HG02642 (cell line): Measurements from ENCODE around the gene TRPC4AP.

Source experiments
- ATAC-seq: cut with Tn5 transposase; IDR thresholded peaks from one replicate; pipeline ENCODE4 v1.9.1; 2021; ENCODE audit warnings: mild to moderate bottlenecking; ENCODE audit not compliant: unreplicated experiment, poor library complexity

TRPC4AP gene

DNA sequence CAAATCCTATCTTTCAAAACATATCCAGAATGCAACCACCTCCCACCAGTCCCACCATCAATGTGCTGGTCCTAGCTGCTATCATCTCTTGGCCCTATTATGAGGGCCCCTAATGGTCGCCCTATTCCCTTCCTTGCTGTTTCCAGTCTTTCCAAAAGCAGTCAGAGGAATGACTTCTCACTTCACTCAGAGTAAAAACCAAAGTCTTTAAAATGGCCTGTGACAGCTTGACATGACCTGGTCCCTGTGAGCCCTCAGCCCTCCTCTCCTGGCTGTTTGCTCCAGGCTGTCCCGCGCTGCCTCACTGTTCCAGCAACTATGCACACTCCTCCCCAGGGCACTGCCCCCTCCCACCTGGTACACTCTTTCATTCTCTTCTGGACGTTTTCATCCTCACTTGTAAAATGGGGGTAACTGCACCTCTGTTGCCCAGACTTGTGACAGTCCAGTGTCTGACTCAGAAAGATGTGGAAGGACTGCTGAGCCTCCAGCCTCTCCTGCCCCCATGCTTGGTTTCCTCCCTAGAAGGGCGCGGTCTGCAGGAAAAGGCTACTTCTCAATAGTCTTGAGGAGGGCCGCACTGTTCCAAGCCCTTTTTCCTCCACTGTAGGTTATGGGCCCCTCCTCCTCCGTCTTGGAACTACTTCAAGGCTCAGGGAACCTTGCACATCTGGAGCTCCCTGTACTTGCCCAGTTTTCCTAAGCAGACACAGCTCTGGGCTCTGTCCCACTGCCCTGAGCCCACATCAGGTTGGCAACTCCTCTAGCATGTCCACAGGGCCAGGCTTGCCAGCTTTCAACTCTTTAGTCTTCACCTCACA, 72.3 kb downstream of the TRPC4AP start:
- no peak for ATAC-seq

DNA sequence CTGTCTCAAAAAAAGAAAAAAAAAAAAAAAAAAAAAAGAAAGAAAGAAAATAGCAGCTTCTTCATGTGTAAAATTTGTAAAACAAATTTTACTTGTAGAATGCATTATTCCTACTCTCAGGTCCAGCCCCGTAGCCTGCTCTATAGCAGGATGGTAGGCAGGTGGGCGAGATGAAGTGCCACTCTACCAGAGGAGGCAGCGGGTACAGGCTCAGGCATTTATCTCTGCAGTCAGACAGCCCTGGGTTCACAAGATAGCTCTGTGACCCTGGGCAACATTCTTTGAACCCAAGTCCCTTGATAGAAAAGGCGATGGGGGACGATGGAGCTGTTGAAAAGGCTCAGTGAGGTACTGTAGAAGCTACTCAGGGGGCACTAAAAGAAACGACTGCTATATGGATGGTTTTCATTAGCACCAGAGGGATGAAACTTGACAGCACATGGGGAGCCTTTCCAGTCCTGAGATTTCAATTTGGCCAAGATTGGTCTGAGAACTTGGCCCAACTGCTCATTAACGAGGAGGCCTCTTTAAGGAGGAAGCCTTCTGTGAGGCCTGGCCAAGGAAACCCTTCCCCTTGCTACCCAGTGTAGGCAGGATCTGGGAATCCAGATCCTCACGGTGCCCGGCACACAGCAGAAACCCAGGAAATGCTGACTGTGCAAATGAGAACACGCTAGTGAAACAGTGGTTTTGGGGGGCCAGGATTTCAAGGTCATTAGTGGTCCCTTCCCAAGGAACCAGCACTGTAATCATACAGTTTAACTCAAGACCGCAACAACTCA, 73.8 kb downstream of the TRPC4AP start:
- no peak for ATAC-seq

- ATAC-seq: no peak
These were observed 75.3 kb downstream of the TRPC4AP start for GRCh38 chr20:35017099-35017835.

DNA sequence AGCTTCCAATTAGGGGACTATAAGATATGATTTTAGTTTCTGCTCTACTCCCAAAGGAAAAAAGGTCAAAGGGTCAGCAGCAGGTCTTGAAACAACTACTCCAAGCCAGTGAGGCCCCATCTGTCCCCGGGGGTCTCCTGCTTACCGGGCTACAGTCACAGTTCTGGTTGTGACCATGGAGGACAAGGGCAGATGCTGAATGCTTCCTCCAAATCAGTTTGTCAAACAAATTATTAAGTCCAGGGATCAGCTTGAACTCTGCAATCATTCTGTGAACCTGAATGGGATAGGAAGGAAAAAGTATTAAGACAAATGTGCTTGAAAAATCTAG, 76.8 kb downstream of the TRPC4AP start:
- ATAC-seq: no peak

DNA sequence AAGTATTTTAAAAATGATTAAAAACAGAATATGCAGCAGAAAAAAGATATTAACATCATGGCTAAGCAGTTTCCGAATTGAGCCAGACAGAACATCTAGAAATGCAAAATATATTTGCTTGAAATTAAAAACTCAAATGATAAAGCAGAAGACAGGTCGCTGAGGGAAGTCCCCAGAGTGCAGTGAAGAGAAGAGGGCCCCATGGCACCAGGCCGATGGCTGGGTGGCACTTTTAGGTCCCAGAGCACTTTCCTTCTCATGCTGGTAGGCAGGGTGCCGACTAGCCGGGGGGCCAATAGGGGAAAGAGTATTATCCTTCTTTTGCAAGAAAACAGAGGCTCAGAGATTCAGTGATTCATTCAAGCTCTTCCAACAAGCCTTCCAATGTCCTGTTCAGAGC, 78.1 kb downstream of the TRPC4AP start:
- no peak for ATAC-seq

DNA sequence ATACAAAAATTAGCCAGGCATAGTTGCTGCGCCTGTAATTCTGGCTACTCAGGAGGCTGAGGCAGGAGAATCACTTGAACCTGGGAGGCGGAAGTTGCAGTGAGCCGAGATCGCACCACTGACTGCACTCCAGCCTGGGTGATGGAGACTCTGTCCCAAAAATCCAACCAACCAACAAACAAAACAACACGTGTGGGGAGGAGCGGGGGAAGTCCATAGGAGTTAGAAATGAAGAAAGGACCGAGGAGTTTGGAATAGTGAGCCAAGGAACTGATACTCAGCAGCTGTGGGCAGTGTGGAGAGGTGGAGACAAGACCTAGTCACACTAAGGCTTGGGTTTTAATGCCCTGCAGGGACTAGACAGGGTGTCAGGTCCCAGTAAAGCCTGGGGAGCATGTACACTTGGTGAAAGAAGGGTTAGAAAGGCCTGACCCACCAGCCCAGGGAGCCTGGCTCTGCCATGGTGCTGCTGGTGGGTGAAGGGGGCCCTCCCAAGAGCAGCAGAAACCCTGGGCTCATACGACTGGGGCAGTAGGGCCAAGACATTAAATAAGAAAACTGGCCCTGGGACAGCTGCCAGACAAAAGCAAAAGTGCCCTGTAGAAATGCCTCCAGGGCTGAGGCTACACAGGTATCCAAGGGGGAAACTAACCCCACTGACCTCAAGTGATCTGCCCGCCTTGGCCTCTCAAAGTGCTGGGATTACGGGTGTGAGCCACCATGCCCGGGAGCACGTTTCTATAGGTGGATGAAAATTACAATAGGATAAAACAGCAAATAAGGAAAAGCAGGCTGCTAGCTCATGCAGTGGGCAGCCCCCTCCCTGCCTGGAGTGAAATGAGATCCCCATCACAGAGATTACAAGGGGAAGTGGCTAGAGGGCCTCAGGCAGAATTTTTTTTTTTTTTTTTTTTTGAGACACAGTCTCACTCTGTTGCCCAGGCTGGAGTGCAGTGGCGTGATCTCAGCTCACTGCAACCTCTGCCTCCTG, 78.9 kb downstream of the TRPC4AP start:
- no peak for ATAC-seq

DNA sequence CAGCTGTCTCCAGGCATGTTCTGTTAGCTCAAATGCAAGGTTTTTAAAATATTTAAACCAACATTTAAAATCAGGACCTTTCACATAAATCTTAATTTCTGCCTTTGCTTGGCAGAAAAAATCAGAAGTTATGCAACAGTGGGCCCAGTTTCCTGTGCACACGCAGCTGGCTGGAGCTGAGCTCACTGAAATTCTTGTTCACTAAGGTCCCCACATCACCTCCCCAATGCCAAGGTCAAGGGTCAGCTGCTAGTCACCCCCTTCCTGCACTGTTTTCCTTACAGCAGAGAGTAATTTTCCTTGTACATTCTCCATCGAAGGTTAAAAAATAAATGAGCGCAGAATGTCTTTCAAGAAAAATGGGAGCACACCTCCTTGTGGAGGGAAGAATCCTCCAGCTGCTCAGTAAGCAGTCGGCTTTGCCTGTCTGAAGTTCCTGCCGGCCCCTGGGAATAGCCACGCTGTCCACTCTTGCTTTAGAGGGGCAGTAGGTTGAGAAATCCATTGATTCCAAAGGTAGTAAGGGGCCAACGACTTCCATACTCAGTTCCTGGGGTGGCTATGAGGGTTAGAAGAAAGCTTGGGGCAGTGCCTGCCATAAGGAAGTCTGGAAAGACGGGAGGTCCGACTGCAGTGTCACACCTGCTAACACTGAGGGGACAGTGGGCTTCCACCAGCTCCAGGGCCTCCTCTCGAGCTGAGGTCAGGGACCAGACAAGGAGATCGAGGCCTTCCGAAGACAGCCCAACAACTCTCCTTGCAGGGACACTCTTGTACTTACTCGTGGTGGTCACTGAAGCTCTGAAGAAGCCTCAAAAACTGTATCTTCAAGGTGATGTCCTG, 80.2 kb downstream of the TRPC4AP start:
- no peak for ATAC-seq

- no peak for ATAC-seq
These were observed 80.9 kb downstream of the TRPC4AP start for GRCh38 chr20:35011589-35012226.

- ATAC-seq: no peak
These were observed 82.0 kb downstream of the TRPC4AP start for GRCh38 chr20:35010405-35011192.

GRCh38 chr20:35009665-35010328, 82.8 kb downstream of the TRPC4AP start:
- ATAC-seq: no peak

DNA sequence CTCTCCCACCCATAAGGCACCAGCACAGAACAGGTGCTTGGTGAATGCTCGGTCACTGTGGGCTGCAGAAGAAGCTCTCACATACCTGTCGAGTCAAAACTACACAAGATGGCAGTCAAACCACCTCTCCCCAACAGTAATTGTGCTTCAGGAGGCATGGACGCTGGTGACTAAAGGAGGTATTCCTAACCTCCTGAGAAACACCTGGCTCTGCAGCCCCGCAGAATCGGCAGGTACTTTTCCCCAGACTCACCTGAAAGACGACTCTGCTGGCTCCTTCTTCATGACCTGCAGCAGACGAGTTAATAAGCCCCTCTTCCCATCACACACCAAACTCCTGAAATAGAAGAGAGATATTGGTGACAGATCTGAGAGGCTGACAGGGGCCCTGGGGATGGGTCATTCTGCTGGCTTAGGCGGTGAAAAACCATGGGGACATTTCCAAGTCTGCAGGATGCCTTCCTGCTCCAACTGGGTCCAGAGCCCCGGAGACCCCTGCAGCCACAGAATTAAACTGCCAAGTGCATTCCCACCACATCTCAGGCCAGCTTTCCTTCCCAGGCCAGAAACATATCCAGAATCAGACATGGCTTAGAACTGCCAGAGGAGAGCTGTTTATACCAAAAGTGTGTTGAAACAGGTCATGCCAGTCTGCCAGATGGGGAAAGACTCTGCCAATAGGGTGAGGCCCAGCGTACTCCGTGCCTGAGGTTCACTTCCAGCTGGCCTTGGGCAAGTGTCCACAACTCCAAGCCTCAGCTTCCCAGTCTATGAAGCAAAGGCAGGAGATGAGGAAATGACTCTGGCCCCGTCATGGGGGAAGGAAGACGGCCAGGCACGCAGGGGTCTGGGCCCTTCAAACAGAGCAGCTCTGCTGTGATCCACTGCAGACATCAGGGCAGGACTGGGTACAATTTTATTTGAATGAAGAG, 83.9 kb downstream of the TRPC4AP start:
- no peak for ATAC-seq

GRCh38 chr20:35007891-35008290, 84.7 kb downstream of the TRPC4AP start:
- no peak for ATAC-seq

- no peak for ATAC-seq
These were observed 85.2 kb downstream of the TRPC4AP start for GRCh38 chr20:35007413-35007812.

- no peak for ATAC-seq
These were observed 86.1 kb downstream of the TRPC4AP start for GRCh38 chr20:35006531-35006971.

GRCh38 chr20:35006009-35006408, 86.6 kb downstream of the TRPC4AP start:
- no peak for ATAC-seq

DNA sequence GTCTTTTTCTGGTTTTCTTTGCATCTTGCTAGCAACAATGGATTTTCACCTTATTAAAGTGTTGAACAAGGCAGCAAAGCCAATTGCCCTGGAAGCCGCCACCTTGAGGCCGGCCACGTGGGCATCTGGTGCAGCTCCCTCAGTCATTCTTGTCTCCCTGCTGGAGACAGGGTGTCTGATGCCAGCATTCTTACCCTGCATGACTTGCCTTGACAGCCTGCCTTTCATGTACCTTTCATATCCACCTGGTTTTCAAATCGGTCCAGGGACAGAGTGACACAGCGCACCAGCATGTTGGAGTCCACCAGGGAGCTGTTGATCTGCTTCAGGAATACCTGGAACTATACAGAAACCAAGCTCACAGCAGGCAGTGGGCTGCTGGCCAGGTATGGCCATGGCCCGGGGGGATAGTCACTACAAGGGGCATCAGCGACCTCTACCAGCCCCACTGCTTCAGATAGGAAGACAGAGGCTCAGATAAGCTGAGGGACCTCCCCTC, 87.1 kb downstream of the TRPC4AP start:
- ATAC-seq: no peak
